ENCODE measurements around the gene STIMATE. TPM values are rescaled to one million over a fixed set of nuclear protein-coding genes. Genes with fewer than 3 reads are reported as not detected.

Gene STIMATE
- total RNA-seq, 3 donors from 2014 or later = 20.0 to 26.0 (median 25.6) TPM

DNA sequence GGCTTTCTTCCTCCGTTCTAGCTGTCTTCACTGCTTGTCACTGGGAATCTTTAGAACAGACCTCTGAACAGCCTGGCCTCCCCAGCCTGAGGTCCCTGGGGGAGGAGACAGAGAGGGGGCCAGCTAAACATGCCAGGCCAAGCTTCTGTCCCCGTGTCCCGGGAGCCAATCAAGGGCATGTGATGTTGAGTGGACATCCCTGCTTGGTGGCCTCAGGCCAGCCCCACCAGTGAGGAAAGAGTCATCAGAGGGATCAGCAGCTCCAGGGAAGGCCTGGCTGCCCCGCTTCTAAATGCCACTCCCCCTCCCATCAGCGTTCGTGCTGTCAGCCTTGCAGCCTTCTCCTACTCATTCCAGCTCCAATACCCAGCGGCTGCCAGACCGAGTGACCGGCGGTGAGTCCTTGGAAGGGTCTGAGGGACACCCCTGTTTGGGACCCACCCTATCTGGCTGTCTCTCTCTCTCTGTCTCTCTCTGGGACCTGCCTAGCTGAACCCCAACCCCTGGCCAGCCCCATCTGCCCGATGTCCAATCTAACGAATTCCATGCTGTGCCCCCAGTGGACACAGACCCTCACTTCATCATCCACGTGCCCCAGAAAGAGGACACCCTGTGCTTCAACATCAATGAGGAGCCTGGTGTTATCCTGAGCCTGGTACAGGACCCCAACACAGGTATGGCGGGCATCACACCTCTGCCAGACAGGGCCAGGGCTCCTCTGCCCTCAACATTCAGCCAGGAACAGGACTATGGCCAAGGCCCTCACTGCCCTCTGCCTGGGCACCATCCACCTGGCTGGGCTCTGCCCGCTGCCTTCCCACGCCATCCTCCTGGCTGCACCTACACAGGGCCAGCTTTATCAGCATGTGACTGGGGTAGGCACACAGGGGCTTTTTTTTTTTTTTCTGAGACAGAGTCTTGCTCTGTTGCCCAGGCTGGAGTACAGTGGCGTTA, 109.4 kb downstream of the STIMATE start:
- Mint-ChIP-seq H3K36me3 (ENCODE audit: insufficient read depth) (no peaks in the 10 kb centered on the region), H3K9me3 (no peaks in the 10 kb centered on the region)
- DNase-seq = no peak

DNA sequence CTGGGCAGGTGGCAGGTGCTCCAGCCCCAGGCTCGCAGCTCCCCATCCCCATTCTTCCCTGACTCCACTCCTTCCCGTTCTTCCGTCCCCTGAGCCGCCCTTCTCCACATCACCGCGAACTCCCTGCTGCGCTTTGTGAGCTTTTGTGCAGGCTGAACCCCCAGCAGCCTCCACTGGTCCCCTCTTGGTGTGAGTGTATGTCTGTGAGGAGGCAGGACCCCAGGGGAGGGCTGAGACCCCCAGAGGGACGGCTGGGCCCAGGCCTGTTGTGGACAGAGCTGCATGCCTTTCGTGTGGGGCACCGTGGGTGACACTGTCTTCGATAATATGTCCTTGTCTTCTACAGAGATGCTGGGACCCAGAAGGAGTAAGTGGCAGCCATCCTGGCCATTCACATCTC, 110.1 kb downstream of the STIMATE start:
- Mint-ChIP-seq H3K36me3 (ENCODE audit: insufficient read depth) (no peaks in the 10 kb centered on the region), H3K4me1 (ENCODE audit: low read depth) (no peaks in the 10 kb centered on the region), H3K27me3 (ENCODE audit: low read depth) (peaks cover 2% of the 10 kb centered on the region), H3K9me3 (no peaks in the 10 kb centered on the region), H3K4me3 (no peak overlapping the region)
- ATAC-seq (no peak), DNase-seq (no peak)

More for the DNA sequence above, 109.4 kb downstream of the STIMATE start:
- ATAC-seq = no peak
- no peaks in the 10 kb centered on the region for H3K27me3 Mint-ChIP-seq (ENCODE audit: low read depth)
- no peak overlapping the region for H3K4me3 Mint-ChIP-seq
- no peaks in the 10 kb centered on the region for H3K4me1 Mint-ChIP-seq (ENCODE audit: low read depth)

Other genes starting within 250 kb of the STIMATE start
- 10 to 100 TPM; 55.9 to 65.2 (median 64.4) TPM for gene PBRM1, start 211.6 kb downstream of the STIMATE start, total RNA-seq
- 100 to 1,000 TPM; 324 to 336 (median 330) TPM for gene GNL3, start 211.5 kb downstream of the STIMATE start, total RNA-seq
- gene GLT8D1, start 191.8 kb downstream of the STIMATE start, total RNA-seq = 10 to 100 TPM; 30.1 to 31.9 (median 30.6) TPM
- gene SPCS1, start 191.4 kb downstream of the STIMATE start, total RNA-seq = 100 to 1,000 TPM; 150 to 171 (median 151) TPM
- 10 to 100 TPM; 16.0 to 36.9 (median 26.9) TPM for gene NEK4, start 126.6 kb downstream of the STIMATE start, total RNA-seq
- under 1 TPM in 2 of 3 donors, not detected in 1; 0.15 to 0.19 TPM for gene ITIH1, start 119.9 kb downstream of the STIMATE start, total RNA-seq
- gene ITIH3, start 102.8 kb downstream of the STIMATE start, total RNA-seq = under 1 TPM; 0.13 to 0.24 (median 0.18) TPM
- gene ITIH4, start 66.9 kb downstream of the STIMATE start, total RNA-seq = 1 to 10 TPM; 6.9 to 8.2 (median 8.0) TPM
- 1 to 10 TPM in 1 of 3 donors, under 1 TPM in 2; 0.38 to 1.2 (median 0.58) TPM for gene MUSTN1, start 62.5 kb downstream of the STIMATE start, total RNA-seq
- 10 to 100 TPM; 16.8 to 25.2 (median 20.0) TPM for gene SFMBT1, start 148.5 kb upstream of the STIMATE start, total RNA-seq
- 10 to 100 TPM; 43.6 to 45.1 (median 44.3) TPM for gene RFT1, start 232.9 kb upstream of the STIMATE start, total RNA-seq

Data from activated T-cell treated with anti-CD3 and anti-CD28 coated beads, Interleukin-2, amount 50 U/mL, for 4 hours (primary cell).